ENCODE measurements around the gene DYNC1H1.

- TF ChIP-seq CTCF (conservative IDR thresholded peaks at IDR 0.05; ENCODE audit: low read length) = no peak
- no peak for TF ChIP-seq EZH2phosphoT487 (IDR thresholded peaks at IDR 0.05; ENCODE audit: borderline replicate concordance, low read depth, low read length)
Measured at GRCh38 chr14:102058146-102058545, 93.8 kb downstream of the DYNC1H1 start.

Data from OCI-LY7 (cell line).